HL-60/S4 treated with retinoic acid at 250 ng/mL for 4 days and 3 days (cell line): ENCODE data around the gene TP53I13.
"Not testable (repeated sequence)": the region's sequence is repeated elsewhere in the genome, so short reads cannot be mapped to it uniquely, and the experiment has no call there.

Experiments used
- in situ Hi-C: fragments of 300-500 bp; cut with MboI; formaldehyde crosslinking; loops from 2 replicates; pipeline ENCODE4 v1.7.0; 2022; ENCODE audit warnings: low sequenced_read_pairs

Gene TP53I13

GRCh38 chr17:29568331-29569244 is at the start of gene TP53I13:
TSS of gene TP53I13 (plus strand) at chr17:29568701. CDS start at chr17:29568759, 58 bp downstream.
- in situ Hi-C loops: no loop called here

- in situ Hi-C loops: no loop called here
Measured at GRCh38 chr17:29524692-29525091, 43.8 kb upstream of the TP53I13 start.

DNA sequence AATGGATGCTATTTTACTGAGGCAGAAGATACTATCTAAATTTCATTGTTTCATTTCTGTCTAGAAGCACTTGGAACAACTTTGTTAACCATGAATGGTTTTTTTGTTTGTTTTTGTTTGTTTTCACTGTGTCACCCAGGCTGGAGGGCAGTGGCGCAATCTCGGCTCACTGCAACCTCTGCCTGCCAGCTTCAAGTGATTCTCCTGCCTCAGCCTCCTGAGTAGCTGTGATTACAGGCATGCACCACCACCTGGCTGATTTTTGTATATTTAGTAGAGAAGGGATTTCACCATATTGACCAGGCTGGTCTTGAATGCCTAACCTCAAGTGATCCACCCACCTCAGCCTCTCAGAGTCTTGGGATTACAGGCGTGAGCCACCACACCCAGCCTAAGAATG is 42.2 kb upstream of the TP53I13 start:
- in situ Hi-C loops: no loop called here

DNA sequence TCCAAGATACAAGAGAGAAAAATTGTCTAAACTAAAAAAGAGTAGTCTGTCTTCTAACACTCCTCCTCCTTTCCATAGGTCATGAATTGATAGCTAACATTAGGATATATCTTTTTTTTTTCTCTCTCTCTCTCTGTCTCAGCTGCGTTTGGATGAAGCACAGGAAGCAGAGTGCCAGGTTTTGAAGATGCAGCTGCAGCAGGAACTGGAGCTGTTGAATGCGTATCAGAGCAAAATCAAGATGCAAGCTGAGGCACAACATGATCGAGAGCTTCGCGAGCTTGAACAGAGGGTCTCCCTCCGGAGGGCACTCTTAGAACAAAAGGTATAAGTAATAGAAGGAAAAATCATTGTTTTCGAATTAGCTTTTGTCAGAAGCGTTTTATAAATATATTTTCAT is 34.5 kb upstream of the TP53I13 start:
- in situ Hi-C loops: no loop called here

DNA sequence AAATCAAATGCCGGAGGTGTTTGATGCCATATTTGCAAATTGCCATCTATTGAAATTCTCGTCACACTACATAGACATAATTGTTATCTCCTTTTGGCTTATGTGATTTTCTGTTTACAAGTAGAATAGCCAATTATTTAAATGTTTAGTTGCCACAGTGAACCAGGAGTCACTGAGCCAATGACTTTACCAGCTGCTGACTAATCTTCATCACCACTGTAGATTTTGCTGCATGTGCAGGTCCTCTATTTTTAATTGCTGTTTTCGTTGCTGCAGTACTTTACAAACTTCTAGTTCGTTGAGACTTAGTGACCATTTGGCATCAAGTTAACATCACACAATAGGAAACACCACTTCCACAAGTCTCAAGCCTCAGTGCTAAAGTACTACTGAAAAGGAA is 24.4 kb upstream of the TP53I13 start:
- in situ Hi-C loops: no loop called here

GRCh38 chr17:29546085-29546484 is 22.4 kb upstream of the TP53I13 start:
- in situ Hi-C loops: no loop called here

GRCh38 chr17:29546830-29547229 is 21.7 kb upstream of the TP53I13 start:
- in situ Hi-C loops: no loop called here

GRCh38 chr17:29549177-29549923 is 19.2 kb upstream of the TP53I13 start:
- in situ Hi-C loops: no loop called here

GRCh38 chr17:29555840-29556239 is 12.7 kb upstream of the TP53I13 start:
- in situ Hi-C loops: no loop called here

- in situ Hi-C loops: no loop called here
Measured at GRCh38 chr17:29557085-29557738, 11.3 kb upstream of the TP53I13 start.

DNA sequence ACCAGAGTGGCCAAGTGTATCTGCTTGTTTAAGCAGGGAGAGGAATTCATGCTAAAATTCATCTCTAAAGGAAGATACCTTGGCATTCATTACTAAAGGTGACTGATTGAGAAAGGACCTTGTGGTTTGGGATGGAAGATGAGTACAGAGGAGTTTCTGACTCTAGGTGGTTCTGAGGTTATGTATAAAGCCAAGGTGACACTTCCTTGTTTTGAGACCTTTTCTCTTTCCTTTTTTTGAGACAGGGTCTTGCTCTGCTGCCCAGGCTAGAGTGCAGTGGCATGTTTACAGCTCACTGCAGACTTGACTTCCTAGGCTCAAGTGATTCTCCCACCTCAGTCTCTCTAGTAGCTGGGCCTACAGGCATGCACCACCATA is 10.8 kb upstream of the TP53I13 start:
- in situ Hi-C loops: no loop called here

DNA sequence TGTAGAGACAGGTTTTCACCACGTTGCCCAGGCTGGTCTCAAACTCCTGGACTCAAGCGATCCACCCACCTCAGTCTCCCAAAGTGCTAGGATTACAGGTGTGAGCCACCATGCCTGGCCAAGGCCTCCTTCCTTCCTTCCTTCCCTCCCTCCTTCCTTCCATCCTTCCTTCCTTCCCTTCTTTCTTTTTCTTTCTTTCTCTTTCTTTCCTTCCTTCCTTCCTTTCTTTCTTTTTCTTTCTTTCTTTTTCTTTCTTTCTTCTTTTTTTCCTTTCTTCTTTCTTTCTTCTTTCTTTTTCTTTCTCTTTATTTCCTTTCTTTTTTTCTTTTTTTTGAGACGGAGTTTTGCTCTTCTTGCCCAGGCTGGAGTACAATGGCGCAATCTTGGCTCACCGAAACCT is 10.4 kb upstream of the TP53I13 start:
- in situ Hi-C loops: not testable (repeated sequence)

DNA sequence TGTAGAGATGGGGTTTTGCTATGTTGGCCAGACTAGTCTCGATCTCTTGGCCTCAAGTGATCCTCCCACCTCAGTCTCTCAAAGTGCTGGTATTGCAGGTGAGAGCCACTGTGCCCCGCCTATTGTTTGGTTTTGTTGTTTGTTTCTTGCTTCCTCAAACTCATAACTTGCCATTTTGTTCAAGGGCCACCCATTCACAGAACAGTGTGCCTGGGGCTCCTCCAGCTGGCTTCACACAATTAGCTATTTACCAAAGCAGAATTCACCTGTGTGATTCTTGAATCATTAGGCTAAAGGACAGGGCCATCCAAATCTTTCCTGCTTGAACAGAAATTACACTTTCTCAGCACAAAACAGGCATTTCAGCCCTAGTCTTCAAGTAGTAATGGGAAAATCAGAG is 8.9 kb upstream of the TP53I13 start:
- in situ Hi-C loops: no loop called here

GRCh38 chr17:29560316-29560715 is 8.2 kb upstream of the TP53I13 start:
- in situ Hi-C loops: no loop called here

DNA sequence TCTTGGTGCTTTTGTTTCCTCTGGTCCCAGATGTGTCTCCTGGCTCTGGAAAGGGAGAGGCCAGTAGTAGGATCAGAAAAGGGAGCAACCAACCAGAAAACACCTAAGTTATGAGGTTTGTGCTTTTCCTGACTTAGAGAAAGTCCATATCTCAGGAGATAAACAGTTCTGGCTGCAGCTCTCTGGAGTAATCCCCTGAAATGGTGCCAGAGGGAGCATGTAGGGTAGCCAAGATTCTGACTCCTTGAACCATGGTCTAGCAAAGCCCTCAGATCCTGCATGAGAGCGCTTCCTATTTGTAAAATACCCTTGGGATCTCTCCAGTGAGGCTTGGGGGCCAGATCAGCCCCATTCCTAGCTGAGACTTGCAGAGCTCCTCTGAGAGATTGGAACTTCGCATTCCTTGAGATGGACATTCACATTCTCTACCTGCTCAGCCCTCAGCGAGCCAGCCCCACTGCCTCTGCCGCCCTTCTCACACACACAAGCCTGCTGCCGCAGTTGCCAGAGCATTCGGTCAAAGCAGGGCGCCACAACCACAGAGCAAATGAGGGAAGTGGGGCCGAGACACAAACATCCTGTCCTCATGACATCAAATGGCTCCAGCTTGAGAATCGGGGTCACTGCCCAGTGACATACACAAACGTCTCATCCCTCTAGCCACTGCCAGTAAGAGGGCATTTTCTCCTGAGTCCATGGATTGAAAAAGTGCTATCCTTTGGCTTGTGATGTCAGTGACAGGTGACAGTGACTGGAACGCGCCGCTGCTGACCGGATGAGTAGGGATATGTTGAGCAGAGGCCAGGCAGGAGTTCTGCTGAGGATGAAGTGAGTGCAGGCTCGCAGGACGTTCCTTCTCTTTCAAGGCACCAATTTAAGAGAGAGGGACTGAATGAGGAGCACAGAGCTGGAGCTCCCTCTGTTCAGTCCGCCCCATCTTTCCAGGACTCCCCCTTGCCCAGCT is 6.7 kb upstream of the TP53I13 start:
- in situ Hi-C loops: no loop called here

GRCh38 chr17:29562615-29563014 is 5.9 kb upstream of the TP53I13 start:
- in situ Hi-C loops: no loop called here

DNA sequence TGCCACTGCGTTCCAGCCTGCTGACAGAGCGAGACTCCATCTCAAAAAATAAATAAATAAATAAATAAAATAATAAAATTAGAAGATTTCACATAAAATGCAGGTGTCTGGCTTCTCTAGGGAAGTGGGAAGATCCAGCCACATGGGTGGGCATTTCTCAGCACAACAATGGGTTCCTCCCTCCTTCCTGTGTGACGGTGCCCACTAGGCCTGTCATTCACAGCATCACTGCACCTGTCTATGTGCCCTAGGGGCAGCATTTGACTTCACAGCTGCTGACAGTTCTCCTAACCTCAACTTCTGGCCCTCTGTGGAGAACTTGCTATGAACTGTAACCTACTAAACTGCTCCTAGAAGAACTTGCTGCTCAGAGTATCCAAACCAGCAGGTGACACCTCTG is 4.7 kb upstream of the TP53I13 start:
- in situ Hi-C loops: no loop called here

DNA sequence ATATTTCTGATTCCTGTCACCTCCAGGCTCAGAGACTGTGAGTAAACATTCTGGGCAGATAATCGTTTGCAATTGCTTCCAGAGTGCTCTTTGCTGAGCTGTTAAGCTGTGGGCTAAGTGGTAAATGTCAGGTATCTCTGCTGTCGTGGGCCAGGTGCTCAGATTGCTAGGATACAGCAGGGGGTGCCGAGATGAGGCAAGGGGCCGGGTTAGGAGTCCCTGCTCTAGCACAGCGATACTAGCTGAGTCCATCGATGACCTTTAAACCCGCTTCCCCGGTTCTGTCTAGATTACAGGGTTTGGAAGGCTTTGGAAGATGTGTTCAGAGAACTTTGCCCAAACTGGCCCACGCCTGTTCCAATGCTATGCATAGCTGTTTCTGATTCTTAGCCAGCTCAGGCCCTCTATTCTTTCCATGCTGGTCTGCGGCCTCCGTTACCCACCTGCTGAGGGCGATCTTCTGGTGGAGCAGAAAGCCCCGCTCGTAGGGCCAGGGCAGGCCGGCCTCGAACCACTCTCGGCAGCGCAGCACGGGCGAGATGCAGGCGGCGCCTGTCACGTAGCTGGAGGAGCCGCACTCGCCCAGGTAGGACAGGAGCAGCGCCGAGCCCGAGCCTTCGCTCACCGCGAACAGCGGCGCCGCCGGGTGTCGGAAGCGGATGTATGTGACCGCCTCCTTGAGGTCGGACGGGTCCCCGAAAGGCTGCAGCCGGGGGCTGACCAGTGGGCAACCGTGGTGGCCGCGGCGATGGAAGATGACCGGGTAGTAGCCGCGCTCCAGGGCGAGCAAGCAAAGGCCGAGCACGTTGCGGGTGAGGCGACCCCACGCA is 2.6 kb upstream of the TP53I13 start:
- in situ Hi-C loops: no loop called here

DNA sequence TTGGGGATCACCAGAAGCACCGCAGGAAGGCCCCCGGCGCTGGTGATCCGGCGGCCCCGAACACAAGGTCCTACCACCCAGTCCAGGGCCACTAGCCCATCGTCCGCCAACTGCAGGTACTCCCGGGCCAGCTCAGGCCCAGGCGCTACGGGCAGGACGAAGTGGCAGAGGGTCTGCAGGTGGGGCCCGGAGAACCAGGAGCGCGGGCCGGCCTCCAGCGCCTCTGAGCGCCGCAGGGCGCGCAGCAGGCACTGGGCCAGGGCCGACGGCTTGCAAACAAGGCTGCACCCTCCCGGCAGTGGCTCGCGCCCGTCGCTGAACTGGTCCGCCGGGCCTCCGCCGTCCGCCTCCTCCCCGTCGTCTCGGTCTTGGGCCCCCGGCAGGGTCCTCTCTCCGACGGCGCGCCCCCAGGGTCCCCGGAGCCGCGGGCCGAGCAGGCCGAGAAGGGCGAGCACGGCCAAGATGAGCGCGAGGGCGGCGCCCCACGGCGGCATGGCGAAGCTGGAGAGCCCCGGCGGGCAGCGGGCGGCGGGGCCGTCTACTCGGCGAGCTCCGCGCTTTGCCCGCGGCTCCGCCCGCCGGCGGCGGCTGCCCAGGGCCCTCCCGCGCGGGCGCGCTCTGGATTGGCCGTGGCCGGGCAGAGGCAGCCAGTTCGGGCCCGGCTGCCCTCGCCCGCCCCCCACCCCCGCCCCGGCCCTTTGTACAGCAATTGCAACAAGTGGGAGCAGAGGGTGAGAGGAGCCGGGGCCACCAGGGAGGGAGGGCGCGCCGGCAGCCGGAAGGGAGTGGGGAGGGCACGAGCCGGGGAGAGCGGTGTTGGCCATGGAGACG is 1.8 kb upstream of the TP53I13 start, which contains the start of gene ABHD15:
Gene ABHD15 (minus strand): TSS at position 565 of the 831 bp plus-strand sequence. CDS start 71 bp downstream, at position 494.
- in situ Hi-C loops: no loop called here
